HG03354 (cell line): ENCODE results near the gene RNU6-8.

ENCODE experiments used
- ATAC-seq: cut with Tn5 transposase; IDR thresholded peaks from one replicate; pipeline ENCODE4 v1.9.1; 2021; ENCODE audit warnings: mild to moderate bottlenecking; ENCODE audit not compliant: unreplicated experiment, poor library complexity, severe bottlenecking

Gene RNU6-8

DNA sequence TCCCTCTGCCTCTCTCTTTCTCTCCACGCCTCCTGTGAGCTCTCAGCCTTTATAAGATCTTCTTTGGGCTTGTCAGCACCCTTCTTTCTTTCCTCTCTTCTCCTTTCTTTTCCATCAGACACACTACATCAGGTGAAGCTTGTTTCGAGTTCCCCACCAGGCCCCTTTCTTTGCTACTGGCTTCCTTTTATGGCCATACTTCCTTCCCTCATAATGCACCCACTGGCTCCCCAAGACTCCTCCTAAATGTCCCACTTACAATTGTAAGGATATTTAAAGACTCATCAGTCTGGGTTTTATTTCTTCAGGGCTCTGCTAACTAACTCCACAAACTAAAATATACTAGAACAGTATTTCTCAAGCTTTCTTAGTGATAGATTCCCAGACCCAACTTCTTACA is 3.5 kb upstream of the RNU6-8 start:
- no peak for ATAC-seq

DNA sequence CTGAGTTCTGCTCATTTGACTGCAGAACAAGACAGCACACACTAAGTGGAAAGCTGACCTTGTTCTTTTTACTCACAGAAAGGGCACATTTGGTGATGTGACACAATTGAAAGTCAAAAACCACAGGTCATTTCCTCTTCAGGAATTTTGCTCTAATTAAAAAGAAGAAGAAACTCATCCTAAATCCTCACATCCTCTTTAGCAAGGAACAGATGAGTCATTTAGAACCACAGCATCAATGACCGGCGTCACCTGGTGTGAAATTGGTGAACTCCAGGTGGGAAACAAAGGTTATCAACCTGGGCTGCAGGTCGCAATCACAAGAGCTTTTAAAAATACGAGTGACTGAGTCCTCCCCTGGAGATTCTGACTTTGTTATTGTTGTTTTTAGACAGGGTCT is 2.9 kb upstream of the RNU6-8 start:
- peak; percentile 24 for ATAC-seq

DNA sequence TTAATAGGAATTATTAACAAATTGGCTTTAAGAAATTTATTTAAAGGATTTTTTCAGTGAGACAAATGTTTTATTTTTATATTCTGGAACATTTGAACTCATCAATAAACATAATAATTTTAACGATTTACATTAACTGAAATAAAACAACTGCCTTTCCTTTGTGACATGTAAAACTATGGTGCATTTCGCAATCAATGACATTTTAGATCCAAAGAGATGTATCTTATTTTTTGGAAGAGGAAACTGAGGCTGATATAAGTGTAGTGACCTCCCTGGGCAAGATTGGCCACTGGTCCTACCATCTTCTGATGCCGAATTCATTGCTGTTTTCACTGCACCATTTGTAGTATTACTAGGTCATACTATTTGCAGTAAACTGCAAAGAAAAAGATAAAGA is 2.5 kb upstream of the RNU6-8 start:
- no peak for ATAC-seq

DNA sequence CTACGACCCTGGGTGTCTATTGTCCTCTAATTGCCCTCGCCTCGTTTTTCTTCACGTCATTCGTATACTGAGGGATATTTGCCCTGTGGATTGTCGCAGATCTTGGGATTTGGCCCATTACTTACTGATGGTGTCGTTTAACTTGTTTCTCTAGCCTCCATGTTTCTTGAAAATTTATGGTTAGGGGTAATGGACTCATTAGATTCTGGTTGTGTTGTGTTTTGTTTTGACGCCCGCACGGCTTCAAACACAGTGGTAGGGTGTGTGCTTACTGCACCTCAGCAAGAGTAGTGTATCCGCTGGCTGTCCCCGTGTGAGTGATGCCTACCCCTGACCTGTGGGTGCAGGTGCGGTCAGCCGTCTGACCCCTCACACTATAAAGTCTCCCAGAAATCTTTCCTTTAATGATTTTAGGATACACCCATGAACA is 874 bp upstream of the RNU6-8 start:
- no peak for ATAC-seq

DNA sequence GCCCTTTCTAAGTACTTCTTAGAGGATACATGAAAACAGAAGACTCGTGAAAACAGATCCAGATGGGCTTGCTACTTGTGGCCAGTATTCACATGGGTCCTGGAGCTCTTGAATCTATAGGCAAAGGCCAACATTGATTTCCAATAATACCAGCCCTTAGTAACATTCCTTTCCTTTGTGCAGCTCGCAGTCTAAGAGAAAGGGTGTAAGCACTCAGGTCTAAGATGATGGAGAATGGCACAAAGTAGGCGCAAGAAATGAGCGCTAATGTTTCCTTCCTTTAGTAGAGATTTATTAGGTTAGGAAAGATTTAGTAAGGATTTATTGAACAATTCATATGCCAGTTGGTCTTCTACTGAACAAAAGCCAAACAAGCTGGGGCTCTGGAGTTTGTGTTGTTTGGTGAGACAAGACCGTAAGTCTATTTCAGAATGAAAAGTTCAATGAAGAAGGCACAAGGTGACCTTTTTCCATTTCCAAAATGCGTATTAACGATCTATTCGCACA is 525 bp downstream of the RNU6-8 start:
- no peak for ATAC-seq

DNA sequence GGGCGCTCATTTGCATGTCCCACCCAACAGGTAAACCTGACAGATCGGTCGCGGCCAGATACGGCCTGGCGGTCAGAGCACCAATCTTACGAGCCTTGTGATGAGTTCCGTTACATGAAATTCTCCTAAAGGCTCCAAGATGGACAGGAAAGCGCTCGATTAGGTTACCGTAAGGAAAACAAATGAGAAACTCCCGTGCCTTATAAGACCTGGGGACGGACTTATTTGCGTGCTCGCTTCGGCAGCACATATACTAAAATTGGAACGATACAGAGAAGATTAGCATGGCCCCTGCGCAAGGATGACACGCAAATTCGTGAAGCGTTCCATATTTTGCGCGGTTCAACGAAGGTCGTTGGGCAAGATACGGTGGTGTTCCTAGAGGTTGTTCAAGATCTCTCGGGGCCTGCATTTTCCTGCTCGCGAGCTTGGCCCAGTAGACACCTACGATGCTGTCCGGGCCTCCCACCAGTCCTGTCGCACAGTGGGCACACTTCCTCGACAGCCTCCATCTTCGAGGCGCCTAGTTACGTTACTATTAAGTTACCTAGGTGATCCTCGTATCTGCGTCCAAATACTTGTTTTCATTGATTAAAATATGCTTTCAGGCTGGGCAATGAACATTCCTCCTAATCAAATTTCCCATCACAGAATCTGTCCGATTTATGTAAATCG is 1.1 kb downstream of the RNU6-8 start, which contains the start of gene RNU6-7:
TSS of gene RNU6-7 (plus strand) at position 230 of the 675 bp plus-strand sequence.
- no peak for ATAC-seq

DNA sequence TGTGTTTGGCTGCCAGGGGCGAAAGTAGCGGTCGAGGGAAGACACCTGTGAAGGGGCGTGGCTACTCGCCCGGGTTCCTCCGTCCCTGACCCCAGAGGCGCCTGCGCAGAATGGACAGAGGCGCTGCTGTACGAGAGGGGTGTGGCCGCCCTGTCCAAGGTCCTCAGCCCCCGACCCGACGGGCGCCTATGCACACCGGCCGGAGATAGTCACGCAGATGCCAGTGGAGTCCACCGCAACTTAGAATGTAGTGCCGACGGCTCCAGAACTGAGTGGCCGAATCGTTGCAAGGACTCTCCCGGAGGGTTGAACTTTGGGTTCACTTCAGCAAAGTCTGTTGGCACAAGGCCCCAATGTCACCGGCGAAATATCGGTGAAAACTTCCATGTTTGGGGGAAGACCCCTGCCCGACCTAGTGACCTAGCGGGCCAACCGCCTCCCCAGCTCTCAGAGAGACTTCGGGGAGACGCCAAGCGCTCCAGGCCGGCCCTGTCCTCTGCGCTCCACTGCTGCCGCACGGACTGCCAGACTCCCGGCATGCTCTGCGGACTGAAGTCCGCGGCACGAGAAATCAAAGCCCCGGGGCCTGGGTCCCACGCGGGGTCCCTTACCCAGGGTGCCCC is 1.8 kb downstream of the RNU6-8 start:
- ATAC-seq = peak; percentile 67

DNA sequence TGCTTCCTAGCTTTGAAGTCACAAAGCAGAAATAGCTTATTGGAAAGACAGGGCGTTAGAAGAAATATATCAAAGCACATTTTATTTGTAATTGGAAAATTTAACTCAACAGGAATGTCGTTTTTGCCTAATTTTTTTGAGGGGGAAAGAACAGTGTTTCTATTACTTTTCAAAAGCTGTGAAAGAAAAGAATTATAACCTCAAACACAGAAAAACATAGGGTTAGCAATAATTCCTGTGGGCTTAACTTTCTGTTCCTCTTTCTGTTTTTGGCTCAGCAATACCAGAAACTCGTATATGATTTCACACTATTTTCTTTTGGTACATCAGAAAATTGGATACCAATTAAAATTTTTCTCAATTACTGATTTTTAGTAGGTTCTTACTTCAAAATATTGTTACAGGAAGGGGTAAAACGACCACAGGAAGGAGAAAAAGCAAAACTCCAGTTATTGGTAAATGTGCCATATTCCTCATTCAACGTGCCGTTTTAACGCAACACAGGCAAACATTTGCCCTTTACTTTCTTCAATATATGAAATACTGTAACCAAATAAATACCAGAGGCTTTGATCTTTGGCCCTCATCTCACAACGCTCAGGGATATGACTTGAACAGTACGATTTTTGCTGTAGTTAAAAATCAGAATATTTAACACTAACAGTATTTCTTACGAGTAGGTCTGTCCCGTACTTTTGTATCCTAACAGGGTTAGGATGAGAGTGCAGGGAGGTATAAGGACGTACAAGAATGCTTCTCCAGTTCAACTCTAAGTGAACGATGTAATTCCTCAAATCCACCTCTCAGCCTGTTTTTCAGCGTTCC is 2.5 kb downstream of the RNU6-8 start:
- peak; percentile 30 for ATAC-seq

DNA sequence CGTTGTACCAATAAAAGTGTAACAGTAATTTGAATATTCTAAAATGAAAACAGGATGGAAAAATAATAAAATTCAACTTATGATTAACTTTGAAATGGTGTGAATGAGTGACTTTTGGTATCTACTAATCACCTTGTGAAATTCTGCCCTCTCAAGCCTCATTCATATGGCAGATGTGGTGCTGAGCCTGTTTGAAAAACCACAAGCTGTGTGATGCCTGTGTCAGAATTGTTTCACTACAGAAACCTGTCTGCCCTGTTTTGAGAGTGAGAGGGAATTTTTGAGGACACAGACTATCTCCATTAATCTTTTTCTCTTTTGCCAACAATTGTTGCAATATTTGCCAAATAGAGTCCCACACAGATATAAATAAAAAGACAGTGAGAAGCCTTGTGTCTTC is 5.2 kb downstream of the RNU6-8 start:
- ATAC-seq = peak; percentile 57

DNA sequence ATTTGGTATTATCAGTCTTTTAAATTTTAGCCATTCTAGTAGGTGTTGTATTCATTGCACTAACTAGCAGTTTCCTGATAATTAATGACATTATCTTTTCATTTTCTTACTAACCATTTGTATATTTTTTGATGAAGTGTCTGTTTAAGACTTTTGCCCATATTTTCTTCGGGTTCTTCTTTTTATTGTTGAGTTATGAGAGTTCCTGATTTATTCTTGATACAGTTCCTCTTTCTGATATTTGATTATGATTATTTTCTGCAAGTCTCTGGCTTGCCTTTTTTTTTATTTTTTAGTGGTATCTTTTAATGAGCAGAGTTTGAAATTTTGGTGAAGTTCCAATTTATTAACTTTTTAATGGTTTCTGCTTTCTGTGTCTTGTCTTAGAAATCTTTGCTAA is 7.4 kb downstream of the RNU6-8 start:
- no peak for ATAC-seq

DNA sequence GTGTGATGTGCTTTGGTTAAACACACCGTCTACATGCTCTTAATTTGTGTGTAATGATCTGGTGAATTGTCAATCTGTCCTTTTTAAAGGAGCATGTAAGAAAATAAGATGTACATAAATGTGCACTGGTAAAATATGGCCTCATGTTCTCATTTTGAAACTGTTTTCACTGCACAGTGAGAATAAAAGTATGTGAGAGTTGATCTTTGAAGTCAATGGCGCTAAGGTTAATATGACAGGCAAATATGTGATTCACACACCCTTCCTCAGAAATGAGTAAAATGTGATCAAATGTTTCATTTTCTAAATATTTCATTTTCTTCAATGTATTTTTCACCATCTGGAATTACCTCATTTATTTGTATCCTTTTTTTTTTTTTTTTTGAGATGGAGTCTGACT is 9.5 kb downstream of the RNU6-8 start:
- no peak for ATAC-seq

DNA sequence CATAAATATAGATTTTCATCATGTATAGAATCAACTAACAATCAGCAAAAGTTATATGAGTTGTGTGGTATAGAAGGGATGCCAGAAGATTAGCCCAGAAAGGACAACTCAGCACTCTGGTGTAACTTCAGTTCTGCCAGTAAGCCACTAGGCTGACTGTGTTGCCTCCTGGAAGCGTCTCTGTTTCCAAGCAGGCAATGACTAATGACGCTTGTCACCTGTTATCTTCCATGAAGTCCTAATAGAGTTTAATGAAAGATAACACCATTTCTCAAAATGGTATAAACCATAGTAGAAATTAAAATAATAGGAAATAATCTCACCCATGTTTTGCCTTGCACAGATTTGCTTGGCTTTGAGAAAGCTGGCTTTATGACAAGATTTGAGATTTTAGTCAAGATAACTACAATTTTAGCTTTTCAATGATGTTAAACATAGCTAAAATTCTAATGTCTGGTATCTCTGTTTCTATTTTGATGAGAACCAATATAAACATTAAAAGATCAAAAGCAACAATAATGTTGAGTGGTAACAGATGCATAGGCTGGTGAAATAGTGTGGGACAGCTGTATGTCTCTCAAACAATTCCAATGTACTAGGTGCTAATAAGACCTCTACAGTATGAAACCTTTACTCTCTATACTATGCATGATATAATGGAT is 10.2 kb downstream of the RNU6-8 start:
- ATAC-seq = no peak

DNA sequence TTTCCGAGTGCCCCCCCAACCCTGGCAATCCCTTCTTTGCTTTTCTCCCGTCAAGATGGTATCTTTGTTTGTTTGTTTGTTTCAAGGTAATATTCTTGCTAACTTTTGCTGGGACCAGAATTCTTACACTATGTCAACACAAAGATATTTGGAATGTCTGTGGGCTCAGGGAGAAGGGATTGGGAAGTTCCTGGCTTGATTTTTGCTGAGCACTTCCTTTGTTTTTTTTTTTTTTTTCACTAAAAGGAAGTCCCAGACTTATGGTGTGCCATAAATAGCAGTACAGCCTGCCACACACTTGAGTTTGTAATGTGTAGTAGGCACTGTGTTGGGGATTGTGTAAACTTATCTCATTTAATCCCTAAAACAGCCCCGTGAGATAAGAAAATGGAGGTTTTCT is 12.4 kb downstream of the RNU6-8 start:
- ATAC-seq = no peak

DNA sequence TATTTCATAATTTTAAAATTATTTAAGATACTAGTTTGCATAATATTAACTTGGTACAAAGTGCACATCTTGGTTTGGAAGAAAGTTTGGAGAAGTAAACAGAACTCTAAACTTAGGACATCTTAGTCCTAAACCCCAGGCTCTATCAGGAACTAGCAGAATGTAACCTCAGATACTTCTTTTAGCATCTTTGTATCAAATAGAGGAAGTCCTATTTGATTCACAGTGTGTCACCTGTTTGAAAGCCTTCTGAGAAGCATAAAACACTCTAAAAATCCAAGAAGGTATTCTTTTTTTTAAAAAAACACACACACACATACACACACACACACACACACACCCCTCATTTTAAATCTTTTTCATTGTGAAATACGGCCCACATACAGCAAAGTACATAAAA is 13.3 kb downstream of the RNU6-8 start:
- ATAC-seq = no peak

DNA sequence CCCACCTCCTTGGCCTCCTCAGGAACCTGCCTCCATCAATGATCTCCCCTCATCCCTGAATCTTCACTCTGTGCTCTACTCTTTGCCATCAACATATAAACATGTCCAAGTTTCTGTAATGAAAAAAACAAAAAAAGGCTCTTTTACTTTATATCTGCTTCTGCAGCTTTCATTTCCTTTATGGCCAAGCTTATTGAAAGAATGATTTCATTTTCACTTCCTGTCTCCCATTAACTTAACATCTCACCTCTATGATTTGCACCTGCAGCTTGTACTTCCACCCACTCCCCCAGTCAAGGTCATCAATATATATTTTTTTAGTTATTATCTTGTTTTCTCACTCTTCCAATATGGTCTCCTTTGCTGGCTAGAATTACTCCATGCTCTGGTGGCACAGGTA is 16.8 kb downstream of the RNU6-8 start:
- ATAC-seq = peak; percentile 55

DNA sequence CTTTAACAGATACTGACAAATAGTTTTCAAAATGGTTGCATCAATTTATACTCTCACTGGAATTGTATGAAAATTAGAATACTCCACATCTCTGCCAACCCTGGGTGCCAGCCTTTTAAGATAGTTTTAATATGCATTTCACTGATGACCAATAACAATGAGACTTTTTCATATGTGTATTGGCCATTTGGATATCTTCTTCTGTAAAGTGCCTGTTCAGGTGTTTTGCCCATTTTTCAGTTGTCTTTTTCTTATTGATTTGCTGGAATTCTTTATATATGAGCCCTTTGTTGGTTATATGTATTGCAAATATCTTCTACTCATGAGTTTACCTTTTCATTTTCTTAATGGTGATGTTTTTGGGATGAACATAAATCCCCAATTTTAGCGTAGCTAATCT is 18.0 kb downstream of the RNU6-8 start:
- ATAC-seq = no peak

DNA sequence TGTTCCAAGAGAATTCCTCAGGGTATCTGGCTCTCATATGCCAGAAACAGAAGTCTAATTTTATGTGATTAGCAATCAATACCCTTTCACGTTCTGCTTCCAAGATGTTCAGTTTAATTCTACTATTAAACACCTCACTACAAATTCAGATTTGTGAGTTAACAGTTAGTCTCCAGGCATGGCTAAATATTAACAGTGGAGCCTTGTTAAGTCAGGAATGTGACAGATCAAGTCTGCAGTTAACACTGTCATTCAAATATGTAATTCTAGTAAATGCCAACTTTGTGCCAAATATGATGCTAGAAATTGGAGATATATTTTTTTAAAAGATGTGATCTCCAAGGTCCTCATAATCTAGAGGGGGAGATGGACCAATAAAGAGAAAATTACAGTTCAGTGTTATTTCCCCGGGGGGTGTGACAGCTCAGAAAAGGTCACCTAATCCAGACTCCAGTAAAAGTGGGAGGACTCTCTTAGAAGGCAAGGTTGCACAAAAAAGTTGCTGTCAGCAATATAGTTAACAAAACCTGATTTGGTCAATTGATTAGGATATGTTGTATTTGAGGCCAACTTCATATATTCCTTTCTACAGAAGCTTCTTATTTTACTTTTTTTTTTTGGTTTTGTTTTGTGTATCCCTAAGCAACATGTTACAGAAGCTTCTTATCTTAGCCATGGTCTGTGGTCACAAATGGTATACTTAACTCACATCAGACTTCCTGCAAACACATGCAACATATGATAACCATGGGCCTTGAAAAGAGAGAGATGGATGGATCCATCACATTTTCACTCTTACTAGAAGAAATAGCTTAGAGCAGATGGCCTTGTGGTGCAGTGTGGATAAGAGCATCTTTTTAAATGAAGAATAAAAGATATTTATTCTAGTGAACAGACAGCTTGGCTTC is 19.7 kb downstream of the RNU6-8 start:
- ATAC-seq = no peak

DNA sequence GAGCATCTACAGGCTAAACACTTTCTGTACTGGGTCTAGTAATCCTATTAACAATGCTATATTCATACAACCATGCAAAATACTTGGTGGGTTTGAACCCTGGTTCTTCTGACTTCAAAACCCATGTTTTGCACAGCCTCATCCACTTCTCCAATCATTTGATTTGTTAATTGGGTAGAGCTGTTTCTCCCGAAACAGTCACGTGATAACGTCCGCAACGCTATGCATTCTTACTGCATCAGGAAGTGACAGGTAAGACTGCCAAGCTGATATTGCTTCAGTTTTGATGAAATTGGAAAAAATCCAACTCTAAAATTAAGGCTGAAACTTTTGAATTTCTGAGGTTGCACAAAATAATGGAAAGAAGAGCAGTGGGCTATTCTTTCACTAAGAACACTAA is 31.6 kb downstream of the RNU6-8 start:
- ATAC-seq = no peak

DNA sequence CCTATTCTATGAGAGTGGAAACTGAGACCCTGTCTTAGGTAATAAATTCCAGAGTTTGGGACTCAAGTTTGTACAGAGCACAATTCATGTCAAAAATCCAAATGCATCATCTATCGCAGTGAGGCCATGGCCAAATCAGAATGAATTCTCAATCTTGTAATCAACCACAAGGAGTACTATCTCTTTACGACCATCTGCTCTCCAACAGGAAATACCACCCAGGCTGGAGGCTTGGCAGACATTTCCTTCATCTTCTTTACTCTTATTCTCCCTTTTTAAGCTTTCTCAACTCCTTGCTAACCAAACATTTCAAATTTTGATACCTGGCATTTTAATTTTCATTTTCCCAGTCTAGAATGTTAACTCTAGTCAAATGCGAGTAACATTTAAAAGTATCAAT is 33.9 kb downstream of the RNU6-8 start:
- no peak for ATAC-seq
